RWPE1 (cell line): ENCODE results near the gene OSBPL1A.

ENCODE experiments used
- CTCF ChIA-PET: fragments of 350-600 bp; sonication (Branson Sonifier 250); formaldehyde crosslinking; extraction: SDS; loops from one replicate; lab custom pipeline; 2021; lab: Yijun Ruan, JAX
- POLR2A ChIA-PET: fragments of 400-600 bp; formaldehyde crosslinking; extraction: SDS; loops from one replicate; lab custom pipeline; 2020; ENCODE audit warnings: antibody characterized with exemption; ENCODE audit not compliant: low non-redundant PET; lab: Yijun Ruan, JAX
- DNase-seq: peaks from one replicate; pipeline ENCODE4 v3.0.0; 2012; ENCODE audit warnings: low spot score
- H3K27ac ChIP-seq: fragments of 450-650 bp; 2 replicates; pipeline ENCODE4 v1.5.1; 2017
- TF ChIP-seq, protein P1 (sequence below): fragments of 450-650 bp; conservative IDR thresholded peaks from 2 replicates; pipeline ENCODE4 v1.5.1; 2017; ENCODE audit warnings: low read depth, mild to moderate bottlenecking

The OSBPL1A gene

GRCh38 chr18:24232800-24233199 lies 164.8 kb downstream of the OSBPL1A start:
- no peak for DNase-seq
- ChIA-PET POLR2A (no interaction called here), CTCF (no interaction called here)
- TF ChIP-seq, protein P1, sequence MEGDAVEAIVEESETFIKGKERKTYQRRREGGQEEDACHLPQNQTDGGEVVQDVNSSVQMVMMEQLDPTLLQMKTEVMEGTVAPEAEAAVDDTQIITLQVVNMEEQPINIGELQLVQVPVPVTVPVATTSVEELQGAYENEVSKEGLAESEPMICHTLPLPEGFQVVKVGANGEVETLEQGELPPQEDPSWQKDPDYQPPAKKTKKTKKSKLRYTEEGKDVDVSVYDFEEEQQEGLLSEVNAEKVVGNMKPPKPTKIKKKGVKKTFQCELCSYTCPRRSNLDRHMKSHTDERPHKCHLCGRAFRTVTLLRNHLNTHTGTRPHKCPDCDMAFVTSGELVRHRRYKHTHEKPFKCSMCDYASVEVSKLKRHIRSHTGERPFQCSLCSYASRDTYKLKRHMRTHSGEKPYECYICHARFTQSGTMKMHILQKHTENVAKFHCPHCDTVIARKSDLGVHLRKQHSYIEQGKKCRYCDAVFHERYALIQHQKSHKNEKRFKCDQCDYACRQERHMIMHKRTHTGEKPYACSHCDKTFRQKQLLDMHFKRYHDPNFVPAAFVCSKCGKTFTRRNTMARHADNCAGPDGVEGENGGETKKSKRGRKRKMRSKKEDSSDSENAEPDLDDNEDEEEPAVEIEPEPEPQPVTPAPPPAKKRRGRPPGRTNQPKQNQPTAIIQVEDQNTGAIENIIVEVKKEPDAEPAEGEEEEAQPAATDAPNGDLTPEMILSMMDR = no peak
- H3K27ac ChIP-seq = no peak overlapping the region

GRCh38 chr18:24231773-24232735 lies 165.6 kb downstream of the OSBPL1A start:
- ChIA-PET CTCF (no interaction called here), POLR2A (no interaction called here)
- DNase-seq = peak; percentile 16

DNA sequence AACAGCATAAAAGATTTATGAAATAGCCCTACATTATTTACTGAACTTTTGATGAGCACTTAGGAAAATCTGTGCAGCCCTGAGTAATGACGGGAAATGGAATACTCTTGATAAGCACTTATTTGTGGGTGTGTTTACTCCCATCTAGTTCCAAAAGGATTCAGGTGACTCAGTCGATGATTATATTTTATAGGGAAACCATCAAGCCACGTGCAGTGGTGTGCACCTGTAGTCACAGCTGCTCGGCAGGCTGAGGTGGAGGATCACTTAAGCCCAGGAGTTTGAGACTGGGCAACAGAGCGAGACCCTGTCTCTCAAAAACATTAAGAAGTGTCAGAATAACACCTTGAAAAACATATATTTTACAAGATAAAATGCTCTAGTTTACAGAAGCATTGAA lies 166.9 kb downstream of the OSBPL1A start:
- no peak overlapping the region for H3K27ac ChIP-seq
- DNase-seq = no peak
- POLR2A ChIA-PET = no interaction called here
- TF ChIP-seq, protein P1 = no peak
- CTCF ChIA-PET = no interaction called here

More at GRCh38 chr18:24231773-24232735, 165.6 kb downstream of the OSBPL1A start:
- no peak overlapping the region for H3K27ac ChIP-seq
- TF ChIP-seq, protein P1 = no peak

DNA sequence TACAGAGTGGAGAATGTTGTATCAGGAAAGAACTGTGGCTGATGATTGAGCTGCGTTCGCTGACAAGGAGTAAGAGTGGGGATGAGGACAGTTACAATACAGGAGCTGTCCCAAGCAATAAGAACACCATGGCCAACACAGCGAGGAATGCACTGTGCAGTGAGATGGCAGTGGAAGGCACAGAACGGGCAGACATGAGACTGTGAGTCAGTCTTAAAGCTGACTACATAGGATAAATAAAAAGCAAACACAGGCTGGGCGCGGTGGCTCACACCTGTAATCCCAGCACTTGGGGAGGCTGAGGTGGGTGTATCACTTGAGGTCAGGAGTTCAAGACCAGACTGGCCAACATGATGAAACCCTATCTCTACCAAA lies 169.0 kb downstream of the OSBPL1A start:
- ChIA-PET CTCF (no interaction called here), POLR2A (no interaction called here)
- TF ChIP-seq, protein P1 = no peak
- no peak for DNase-seq
- H3K27ac ChIP-seq = no peak overlapping the region; the same call in 1 of the 2 replicates

GRCh38 chr18:24227977-24228666 lies 169.5 kb downstream of the OSBPL1A start:
- no peak overlapping the region; the same call in 1 of the 2 replicates for H3K27ac ChIP-seq
- ChIA-PET POLR2A (no interaction called here), CTCF (no interaction called here)
- TF ChIP-seq, protein P1 = no peak
- DNase-seq = peak; percentile 23

- ChIA-PET POLR2A (no interaction called here), CTCF (no interaction called here)
- TF ChIP-seq, protein P1 = no peak
Measured at GRCh38 chr18:24220318-24220688, 177.3 kb downstream of the OSBPL1A start.

More at GRCh38 chr18:24220318-24220688, 177.3 kb downstream of the OSBPL1A start:
- no peak overlapping the region for H3K27ac ChIP-seq
- DNase-seq = no peak
